ENCODE data around the gene ABCG1.

The ABCG1 gene

GRCh38 chr21:42285569-42286245 lies 66.8 kb downstream of the ABCG1 start:
- in situ Hi-C loops (cut with MboI; ENCODE audit: low sequenced_read_pairs, unreplicated experiment) = no loop called here
- TF ChIP-seq, protein P1, sequence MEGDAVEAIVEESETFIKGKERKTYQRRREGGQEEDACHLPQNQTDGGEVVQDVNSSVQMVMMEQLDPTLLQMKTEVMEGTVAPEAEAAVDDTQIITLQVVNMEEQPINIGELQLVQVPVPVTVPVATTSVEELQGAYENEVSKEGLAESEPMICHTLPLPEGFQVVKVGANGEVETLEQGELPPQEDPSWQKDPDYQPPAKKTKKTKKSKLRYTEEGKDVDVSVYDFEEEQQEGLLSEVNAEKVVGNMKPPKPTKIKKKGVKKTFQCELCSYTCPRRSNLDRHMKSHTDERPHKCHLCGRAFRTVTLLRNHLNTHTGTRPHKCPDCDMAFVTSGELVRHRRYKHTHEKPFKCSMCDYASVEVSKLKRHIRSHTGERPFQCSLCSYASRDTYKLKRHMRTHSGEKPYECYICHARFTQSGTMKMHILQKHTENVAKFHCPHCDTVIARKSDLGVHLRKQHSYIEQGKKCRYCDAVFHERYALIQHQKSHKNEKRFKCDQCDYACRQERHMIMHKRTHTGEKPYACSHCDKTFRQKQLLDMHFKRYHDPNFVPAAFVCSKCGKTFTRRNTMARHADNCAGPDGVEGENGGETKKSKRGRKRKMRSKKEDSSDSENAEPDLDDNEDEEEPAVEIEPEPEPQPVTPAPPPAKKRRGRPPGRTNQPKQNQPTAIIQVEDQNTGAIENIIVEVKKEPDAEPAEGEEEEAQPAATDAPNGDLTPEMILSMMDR (IDR thresholded peaks at IDR 0.05; ENCODE audit: borderline replicate concordance, control extremely low read depth, extremely low read depth, insufficient read depth, missing control alignments) = no peak
- no peak for DNase-seq (ENCODE audit: low spot score)

- in situ Hi-C loops (cut with MboI; ENCODE audit: low sequenced_read_pairs, unreplicated experiment) = no loop called here
- no peak for DNase-seq (ENCODE audit: low spot score)
- TF ChIP-seq, protein P1 (IDR thresholded peaks at IDR 0.05; ENCODE audit: borderline replicate concordance, control extremely low read depth, extremely low read depth, insufficient read depth, missing control alignments) = no peak
These were observed 67.5 kb downstream of the ABCG1 start for GRCh38 chr21:42286416-42286815.

DNA sequence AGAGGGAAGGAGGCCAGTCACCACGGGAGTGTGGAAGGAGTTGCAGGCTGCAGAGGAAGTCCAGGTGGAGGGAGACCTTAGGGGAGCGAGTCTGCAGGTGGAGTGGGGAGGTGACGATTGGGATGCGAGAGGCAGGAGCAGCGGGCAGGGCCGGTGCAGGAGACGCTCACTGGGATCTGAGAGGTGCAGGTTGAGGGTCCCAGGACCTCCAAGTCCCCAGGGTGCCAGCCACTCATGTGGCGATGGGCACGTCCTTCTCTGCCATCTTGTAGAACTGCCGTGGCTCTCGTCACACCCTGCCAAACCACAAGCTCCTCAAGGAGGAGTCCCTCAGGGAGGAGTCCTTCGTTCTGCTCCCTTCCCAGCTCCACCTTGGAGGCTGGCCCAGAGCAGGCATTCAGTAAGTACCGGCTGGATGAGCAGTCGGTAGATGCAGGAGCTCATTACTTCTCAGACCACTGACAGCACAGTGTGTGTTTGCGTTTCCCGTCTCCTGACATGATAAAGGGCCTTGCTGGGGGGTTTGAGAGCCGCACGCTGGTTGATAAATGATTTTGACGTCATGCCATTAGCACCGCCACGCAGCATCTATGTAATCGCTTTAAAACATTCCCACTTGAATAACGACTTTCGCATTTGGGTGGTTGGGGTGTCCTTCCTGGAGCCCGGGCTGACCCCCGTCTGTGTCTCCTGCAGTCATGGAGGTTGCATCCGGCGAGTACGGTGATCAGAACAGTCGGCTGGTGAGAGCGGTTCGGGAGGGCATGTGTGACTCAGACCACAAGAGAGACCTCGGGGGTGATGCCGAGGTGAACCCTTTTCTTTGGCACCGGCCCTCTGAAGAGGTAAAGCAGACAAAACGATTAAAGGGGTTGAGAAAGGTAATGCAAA lies 68.5 kb downstream of the ABCG1 start:
- TF ChIP-seq, protein P1 (IDR thresholded peaks at IDR 0.05; ENCODE audit: borderline replicate concordance, control extremely low read depth, extremely low read depth, insufficient read depth, missing control alignments) = no peak
- in situ Hi-C loops (cut with MboI; ENCODE audit: low sequenced_read_pairs, unreplicated experiment) = no loop called here
- DNase-seq (ENCODE audit: low spot score) = no peak

- DNase-seq (ENCODE audit: low spot score) = no peak
- in situ Hi-C loops (cut with MboI; ENCODE audit: low sequenced_read_pairs, unreplicated experiment) = no loop called here
- TF ChIP-seq, protein P1 (IDR thresholded peaks at IDR 0.05; ENCODE audit: borderline replicate concordance, control extremely low read depth, extremely low read depth, insufficient read depth, missing control alignments) = no peak
These were observed 70.0 kb downstream of the ABCG1 start for GRCh38 chr21:42288962-42289361.

- DNase-seq (ENCODE audit: low spot score) = no peak
- in situ Hi-C loops (cut with MboI; ENCODE audit: low sequenced_read_pairs, unreplicated experiment) = no loop called here
These were observed 71.0 kb downstream of the ABCG1 start for GRCh38 chr21:42289926-42290325.

GRCh38 chr21:42290505-42290904 lies 71.6 kb downstream of the ABCG1 start:
- TF ChIP-seq, protein P1 (IDR thresholded peaks at IDR 0.05; ENCODE audit: borderline replicate concordance, control extremely low read depth, extremely low read depth, insufficient read depth, missing control alignments) = no peak
- in situ Hi-C loops (cut with MboI; ENCODE audit: low sequenced_read_pairs, unreplicated experiment) = no loop called here

More at GRCh38 chr21:42289926-42290325, 71.0 kb downstream of the ABCG1 start:
- TF ChIP-seq, protein P1 (IDR thresholded peaks at IDR 0.05; ENCODE audit: borderline replicate concordance, control extremely low read depth, extremely low read depth, insufficient read depth, missing control alignments) = no peak

More at GRCh38 chr21:42290505-42290904, 71.6 kb downstream of the ABCG1 start:
- DNase-seq (ENCODE audit: low spot score) = no peak

Data from GM13976 (cell line).